D721Med (cell line): ENCODE data around the gene TRIM4.

Experiments used
- DNase-seq: peaks from one replicate; pipeline ENCODE4 v3.0.0; 2011; ENCODE audit warnings: low spot score; ENCODE audit not compliant: insufficient read length
- FAIRE-seq: peaks from 2 replicates; lab custom pipeline; 2011; peaks lifted over from hg19 to GRCh38; lab: Jason Lieb, UNC
- CTCF ChIP-seq: IDR thresholded peaks from 2 replicates; pipeline ENCODE4 v1.5.1; 2012; ENCODE audit warnings: mild to moderate bottlenecking, control low read depth; ENCODE audit not compliant: insufficient read depth; ENCODE audit errors: missing control alignments

Gene TRIM4

GRCh38 chr7:99928994-99929729 is 9.8 kb upstream of the TRIM4 start, which contains the start of gene GJC3:
TSS of gene GJC3 (minus strand) at chr7:99929620. CDS start at chr7:99929620, 0 bp downstream.
- FAIRE-seq: no peak
- no peak for DNase-seq
- peak; percentile 30 for TF ChIP-seq CTCF

GRCh38 chr7:99928188-99928587 is 8.9 kb upstream of the TRIM4 start:
- FAIRE-seq (no peak), DNase-seq (no peak)
- TF ChIP-seq CTCF: no peak

GRCh38 chr7:99927536-99927935 is 8.2 kb upstream of the TRIM4 start:
- FAIRE-seq (no peak), DNase-seq (no peak)
- TF ChIP-seq CTCF: no peak

GRCh38 chr7:99926321-99926720 is 7.0 kb upstream of the TRIM4 start:
- no peak for DNase-seq
- FAIRE-seq: no peak
- TF ChIP-seq CTCF: no peak

- no peak for TF ChIP-seq CTCF
- DNase-seq (no peak), FAIRE-seq (no peak)
These were observed 3.9 kb upstream of the TRIM4 start for GRCh38 chr7:99923200-99923599.

GRCh38 chr7:99920149-99920548 is 819 bp upstream of the TRIM4 start:
- DNase-seq (no peak), FAIRE-seq (no peak)
- TF ChIP-seq CTCF: no peak

- no peak for DNase-seq
- no peak for TF ChIP-seq CTCF
- no peak for FAIRE-seq
These were observed 433 bp upstream of the TRIM4 start for GRCh38 chr7:99919814-99920112.
